Liver (tissue), 9 donors: ENCODE measurements around the gene CAMKMT. TPM values are rescaled to one million over a fixed set of nuclear protein-coding genes. Genes with fewer than 3 reads are reported as not detected.

Experiments used
- DNase-seq: peaks from one replicate; pipeline ENCODE4 v3.0.0-alpha.2; 2017; ENCODE audit warnings: low spot score
- H3K27ac ChIP-seq, 2 donors: one replicate each; pipeline ENCODE4 v1.7.0; 2013; ENCODE audit warnings: inconsistent platforms in 2 of 2, low read length in 2 of 2, control low read depth in 1 of 2, low read depth in 1 of 2, mild to moderate bottlenecking in 1 of 2
- H3K27me3 ChIP-seq, 4 donors: one replicate each; pipeline versions ENCODE4 v1.6.1 to v1.7.0; 2013; ENCODE audit warnings: low read length in 3 of 4, inconsistent platforms in 1 of 4, mild to moderate bottlenecking in 1 of 4, moderate library complexity in 1 of 4; ENCODE audit not compliant: control insufficient read depth in 4 of 4, insufficient read depth in 4 of 4
- H3K36me3 ChIP-seq, 4 donors: one replicate each; pipeline versions ENCODE4 v1.6.1 to v1.7.0; 2013; ENCODE audit warnings: low read length in 3 of 4, mild to moderate bottlenecking in 3 of 4, low read depth in 1 of 4, moderate library complexity in 1 of 4; ENCODE audit not compliant: control insufficient read depth in 4 of 4, insufficient read depth in 3 of 4
- H3K4me1 ChIP-seq, 4 donors: one replicate each; pipeline versions ENCODE4 v1.6.1 to v1.7.0; 2013; ENCODE audit warnings: low read length in 3 of 4, mild to moderate bottlenecking in 3 of 4, moderate library complexity in 1 of 4; ENCODE audit not compliant: control insufficient read depth in 4 of 4, insufficient read depth in 4 of 4
- H3K4me3 ChIP-seq, 3 donors: one replicate each; pipeline versions ENCODE4 v1.6.1 to v1.7.0; 2013; ENCODE audit warnings: low read length in 3 of 3, control low read depth in 1 of 3, low read depth in 1 of 3, mild to moderate bottlenecking in 1 of 3
- H3K9ac ChIP-seq, 2 donors: one replicate each; pipeline ENCODE4 v1.7.0; 2013; ENCODE audit warnings: low read length in 2 of 2, mild to moderate bottlenecking in 2 of 2, moderate library complexity in 2 of 2, control low read depth in 1 of 2, low read depth in 1 of 2
- H3K9me3 ChIP-seq, 4 donors: one replicate each; pipeline versions ENCODE4 v1.6.1 to v1.7.0; 2013; ENCODE audit warnings: low read length in 3 of 4; ENCODE audit not compliant: control insufficient read depth in 4 of 4
- EGR1 ChIP-seq, 2 donors: IDR thresholded peaks; 2 replicates each; pipeline ENCODE4 v1.6.1; 2016 to 2018; ENCODE audit warnings: antibody characterized with exemption in 2 of 2, low read depth in 2 of 2
- FOXA1 ChIP-seq: IDR thresholded peaks from 2 replicates; pipeline ENCODE4 v1.6.1; 2016; ENCODE audit warnings: antibody characterized with exemption
- GABPA ChIP-seq, 2 donors: IDR thresholded peaks in 1 of 2; conservative IDR thresholded peaks in 1 of 2; 2 replicates each; pipeline ENCODE4 v1.6.1; 2016; ENCODE audit warnings: antibody characterized with exemption in 2 of 2, mild to moderate bottlenecking in 1 of 2, moderate library complexity in 1 of 2
- HNF4A ChIP-seq, 2 donors: conservative IDR thresholded peaks; 2 replicates each; pipeline ENCODE4 v1.6.1; 2016; ENCODE audit warnings: antibody characterized with exemption in 2 of 2, mild to moderate bottlenecking in 2 of 2
- HNF4G ChIP-seq: IDR thresholded peaks from 2 replicates; pipeline ENCODE4 v1.6.1; 2016; ENCODE audit warnings: antibody characterized with exemption
- JUND ChIP-seq, 2 donors: IDR thresholded peaks; 2 replicates each; pipeline ENCODE4 v1.6.1; 2016; ENCODE audit warnings: antibody characterized with exemption in 2 of 2
- MAX ChIP-seq: IDR thresholded peaks from 2 replicates; pipeline ENCODE4 v1.6.1; 2016; ENCODE audit warnings: antibody characterized with exemption
- RAD21 ChIP-seq, 2 donors: IDR thresholded peaks; 2 replicates each; pipeline ENCODE4 v1.6.1; 2016; ENCODE audit warnings: antibody characterized with exemption in 2 of 2, mild to moderate bottlenecking in 2 of 2
- RXRA ChIP-seq, 2 donors: IDR thresholded peaks; 2 replicates each; pipeline ENCODE4 v1.6.1; 2017 to 2018; ENCODE audit warnings: antibody characterized with exemption in 2 of 2, mild to moderate bottlenecking in 1 of 2
- SP1 ChIP-seq: IDR thresholded peaks from 2 replicates; pipeline ENCODE4 v1.6.1; 2018; ENCODE audit warnings: antibody characterized with exemption, mild to moderate bottlenecking
- TAF1 ChIP-seq: conservative IDR thresholded peaks from 2 replicates; pipeline ENCODE4 v1.6.1; 2016; ENCODE audit warnings: antibody characterized with exemption, mild to moderate bottlenecking
- YY1 ChIP-seq: IDR thresholded peaks from 2 replicates; pipeline ENCODE4 v1.6.1; 2016; ENCODE audit warnings: antibody characterized with exemption, mild to moderate bottlenecking
- WGBS: extraction: QIAGEN DNeasy Blood & Tissue Kit; methylation state at CpG from one replicate; pipeline ENCODE4 v1.1.7; 2013; 5-methylcytosine and 5-hydroxymethylcytosine counted together
- polyA plus RNA-seq, 2 donors: library from polyadenylated mRNA; stranded (reverse) in 1 of 2; unstranded in 1 of 2; fragments of 200-250 nt in 1 of 2; fragments of >200 nt in 1 of 2; fragmentation: Nextera tagmentation in 1 of 2; extraction: Ambion mirVana in 1 of 2; gene quantifications; one replicate each; pipeline versions ENCODE4 v1.2.1 to v1.2.3, GENCODE V29; 2013 to 2015
- total RNA-seq, 2 donors: library from RNA; depleted of rRNA; stranded (reverse); fragments of >200 nt; gene quantifications; one replicate each; pipeline ENCODE4 v1.2.3, GENCODE V29; 2014
- TF ChIP-seq, protein P1 (sequence below): IDR thresholded peaks from 2 replicates; pipeline ENCODE4 v1.6.1; 2016; ENCODE audit warnings: antibody characterized with exemption
- TF ChIP-seq, protein P2 (sequence below): fragments of 150-350 bp; IDR thresholded peaks from 2 replicates; pipeline ENCODE4 v1.5.1; 2017; ENCODE audit warnings: improper control_type of control experiment, low read depth, low read length; ENCODE audit not compliant: missing input control
- donor health status: healthy.
- donor health status: healthy.
- donor health status: healthy.
- donor health status: healthy.
- donor health status: healthy.

Gene CAMKMT
- total and polyA plus RNA-seq, 4 donors, result 1.5 to 12.7 (median 7.1) TPM

- Histone ChIP-seq H3K4me1 (no peaks in the 10 kb centered on the region), H3K4me3 (no peak overlapping the region), H3K9ac (no peak overlapping the region), H3K9me3 (no peaks in the 10 kb centered on the region), H3K27ac (no peak overlapping the region), H3K27me3 (no peaks in the 10 kb centered on the region), H3K36me3 (no peaks in the 10 kb centered on the region)
- DNase-seq, result no peak
- TF ChIP-seq EGR1 (IDR thresholded peaks at IDR 0.05; ENCODE audit: low read depth in 2 of 2), result no peak
- TF ChIP-seq HNF4A (conservative IDR thresholded peaks at IDR 0.05), result no peak
- TF ChIP-seq YY1, result no peak
- TF ChIP-seq HNF4G, result no peak
- no peak for TF ChIP-seq GABPA (IDR thresholded peaks at IDR 0.05 in 1 of 2, conservative IDR thresholded peaks at IDR 0.05 in 1 of 2)
- no peak for TF ChIP-seq MAX
- no peak for TF ChIP-seq FOXA1
- no peak for TF ChIP-seq TAF1
- TF ChIP-seq, protein P1, sequence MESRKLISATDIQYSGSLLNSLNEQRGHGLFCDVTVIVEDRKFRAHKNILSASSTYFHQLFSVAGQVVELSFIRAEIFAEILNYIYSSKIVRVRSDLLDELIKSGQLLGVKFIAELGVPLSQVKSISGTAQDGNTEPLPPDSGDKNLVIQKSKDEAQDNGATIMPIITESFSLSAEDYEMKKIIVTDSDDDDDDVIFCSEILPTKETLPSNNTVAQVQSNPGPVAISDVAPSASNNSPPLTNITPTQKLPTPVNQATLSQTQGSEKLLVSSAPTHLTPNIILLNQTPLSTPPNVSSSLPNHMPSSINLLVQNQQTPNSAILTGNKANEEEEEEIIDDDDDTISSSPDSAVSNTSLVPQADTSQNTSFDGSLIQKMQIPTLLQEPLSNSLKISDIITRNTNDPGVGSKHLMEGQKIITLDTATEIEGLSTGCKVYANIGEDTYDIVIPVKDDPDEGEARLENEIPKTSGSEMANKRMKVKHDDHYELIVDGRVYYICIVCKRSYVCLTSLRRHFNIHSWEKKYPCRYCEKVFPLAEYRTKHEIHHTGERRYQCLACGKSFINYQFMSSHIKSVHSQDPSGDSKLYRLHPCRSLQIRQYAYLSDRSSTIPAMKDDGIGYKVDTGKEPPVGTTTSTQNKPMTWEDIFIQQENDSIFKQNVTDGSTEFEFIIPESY, result no peak
- TF ChIP-seq RXRA (IDR thresholded peaks at IDR 0.05), result no peak
- TF ChIP-seq RAD21 (IDR thresholded peaks at IDR 0.05), result no peak
- TF ChIP-seq SP1, result no peak
- no peak for TF ChIP-seq JUND (IDR thresholded peaks at IDR 0.05)
- TF ChIP-seq, protein P2, sequence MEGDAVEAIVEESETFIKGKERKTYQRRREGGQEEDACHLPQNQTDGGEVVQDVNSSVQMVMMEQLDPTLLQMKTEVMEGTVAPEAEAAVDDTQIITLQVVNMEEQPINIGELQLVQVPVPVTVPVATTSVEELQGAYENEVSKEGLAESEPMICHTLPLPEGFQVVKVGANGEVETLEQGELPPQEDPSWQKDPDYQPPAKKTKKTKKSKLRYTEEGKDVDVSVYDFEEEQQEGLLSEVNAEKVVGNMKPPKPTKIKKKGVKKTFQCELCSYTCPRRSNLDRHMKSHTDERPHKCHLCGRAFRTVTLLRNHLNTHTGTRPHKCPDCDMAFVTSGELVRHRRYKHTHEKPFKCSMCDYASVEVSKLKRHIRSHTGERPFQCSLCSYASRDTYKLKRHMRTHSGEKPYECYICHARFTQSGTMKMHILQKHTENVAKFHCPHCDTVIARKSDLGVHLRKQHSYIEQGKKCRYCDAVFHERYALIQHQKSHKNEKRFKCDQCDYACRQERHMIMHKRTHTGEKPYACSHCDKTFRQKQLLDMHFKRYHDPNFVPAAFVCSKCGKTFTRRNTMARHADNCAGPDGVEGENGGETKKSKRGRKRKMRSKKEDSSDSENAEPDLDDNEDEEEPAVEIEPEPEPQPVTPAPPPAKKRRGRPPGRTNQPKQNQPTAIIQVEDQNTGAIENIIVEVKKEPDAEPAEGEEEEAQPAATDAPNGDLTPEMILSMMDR, result no peak
These were observed 322.8 kb downstream of the CAMKMT start for GRCh38 chr2:44684559-44684958.

DNA sequence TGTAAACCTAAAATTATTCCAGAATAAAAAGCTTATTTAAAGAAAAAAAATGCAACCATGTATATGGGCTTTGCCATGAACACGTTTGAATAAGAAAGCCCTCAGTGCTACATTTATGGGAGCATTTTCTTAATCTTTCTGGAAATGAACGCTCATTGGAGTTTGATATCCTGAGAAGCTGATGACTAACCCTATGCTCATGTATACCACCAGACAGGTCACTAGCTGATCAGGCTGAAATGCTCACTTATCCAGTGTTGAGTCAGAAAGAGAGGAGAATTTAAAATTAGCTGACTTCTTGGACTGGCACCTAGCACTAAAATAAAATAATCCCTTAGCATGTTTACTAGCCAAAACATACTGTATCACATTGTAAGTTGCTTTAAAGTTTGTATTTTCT, 324.8 kb downstream of the CAMKMT start:
- H3K4me1 ChIP-seq, result no peaks in the 10 kb centered on the region
- no peak for DNase-seq
- no peak overlapping the region for H3K27ac ChIP-seq
- no peaks in the 10 kb centered on the region for H3K9me3 ChIP-seq
- no peak overlapping the region for H3K4me3 ChIP-seq
- no peak overlapping the region for H3K9ac ChIP-seq
- H3K27me3 ChIP-seq, result no peaks in the 10 kb centered on the region
- no peaks in the 10 kb centered on the region for H3K36me3 ChIP-seq
- WGBS, result 91% methylated on average over 2 of the region's 2 CpGs
- TF ChIP-seq, protein P1, result no peak
- TF ChIP-seq, protein P2, result no peak
- TF ChIP-seq RXRA (IDR thresholded peaks at IDR 0.05) (no peak), FOXA1 (no peak), SP1 (no peak), GABPA (IDR thresholded peaks at IDR 0.05 in 1 of 2, conservative IDR thresholded peaks at IDR 0.05 in 1 of 2) (no peak), HNF4G (no peak), TAF1 (no peak)
